Hepatocyte (in vitro differentiated cells): Measurements from ENCODE around the gene TFAM. TPM values are rescaled to one million over a fixed set of nuclear protein-coding genes. Genes with fewer than 3 reads are reported as not detected.

Experiments
- DNase-seq: peaks from one replicate; pipeline ENCODE4 v3.0.0-alpha.2; 2016; ENCODE audit warnings: low spot score
- H2AFZ ChIP-seq: fragments of 200-600 bp; sonication (generic); 2 replicates; pipeline ENCODE4 v1.6.0; 2016; ENCODE audit warnings: antibody characterized with exemption, mild to moderate bottlenecking
- H3K27ac ChIP-seq: fragments of 200-600 bp; sonication (generic); 2 replicates; pipeline ENCODE4 v1.5.1; 2016; ENCODE audit warnings: mild to moderate bottlenecking
- H3K27me3 ChIP-seq: fragments of 200-600 bp; sonication (generic); 2 replicates; pipeline ENCODE4 v1.6.1; 2016
- H3K36me3 ChIP-seq: fragments of 200-600 bp; sonication (generic); replicated peaks from 2 replicates; pipeline ENCODE4 v1.5.1; 2016; ENCODE audit warnings: low read depth; ENCODE audit not compliant: insufficient read depth
- H3K4me1 ChIP-seq: fragments of 200-600 bp; sonication (generic); 2 replicates; pipeline ENCODE4 v1.5.1; 2016; ENCODE audit warnings: mild to moderate bottlenecking, moderate library complexity; ENCODE audit not compliant: insufficient read depth
- H3K4me2 ChIP-seq: fragments of 200-600 bp; sonication (generic); 2 replicates; pipeline ENCODE4 v1.6.0; 2016
- H3K4me3 ChIP-seq: fragments of 200-600 bp; sonication (generic); 2 replicates; pipeline ENCODE4 v1.5.1; 2016; ENCODE audit warnings: mild to moderate bottlenecking
- H3K79me2 ChIP-seq: fragments of 200-600 bp; sonication (generic); 2 replicates; pipeline ENCODE4 v1.6.0; 2017; ENCODE audit warnings: mild to moderate bottlenecking
- H3K9me2 ChIP-seq: fragments of 200-600 bp; sonication (generic); replicated peaks from 2 replicates; pipeline ENCODE4 v1.6.0; 2017; ENCODE audit warnings: mild to moderate bottlenecking; ENCODE audit not compliant: insufficient read depth
- H3K9me3 ChIP-seq: fragments of 200-600 bp; sonication (generic); 2 replicates; pipeline ENCODE4 v1.5.1; 2016; ENCODE audit warnings: low read depth, mild to moderate bottlenecking
- H4K20me1 ChIP-seq: fragments of 200-600 bp; sonication (generic); 2 replicates; pipeline ENCODE4 v1.6.0; 2016; ENCODE audit warnings: mild to moderate bottlenecking; ENCODE audit not compliant: insufficient read depth, poor library complexity, severe bottlenecking
- CTCF ChIP-seq: fragments of 200-600 bp; sonication (generic); IDR thresholded peaks from 2 replicates; pipeline ENCODE4 v1.5.1; 2016; ENCODE audit warnings: antibody characterized with exemption, mild to moderate bottlenecking; ENCODE audit not compliant: poor library complexity
- EZH2 ChIP-seq: fragments of 200-600 bp; sonication (generic); IDR thresholded peaks from 2 replicates; pipeline ENCODE4 v1.6.1; 2016; ENCODE audit warnings: antibody characterized with exemption, mild to moderate bottlenecking, borderline replicate concordance
- EZH2phosphoT487 ChIP-seq: fragments of 200-600 bp; sonication (generic); IDR thresholded peaks from one replicate; pipeline ENCODE4 v1.6.1; 2018; ENCODE audit warnings: antibody characterized with exemption, mild to moderate bottlenecking, low read depth, moderate library complexity; ENCODE audit not compliant: unreplicated experiment, severe bottlenecking
- WGBS: methylation state at CpG from one replicate; pipeline ENCODE4 v1.1.6; 2016; ENCODE audit warnings: low lambda C conversion rate; ENCODE audit errors: missing lambda C conversion rate; 5-methylcytosine and 5-hydroxymethylcytosine counted together
- polyA plus RNA-seq: library from polyadenylated mRNA; unstranded; fragments of >200 nt; fragmentation: Nextera tagmentation; extraction: Ambion mirVana; gene quantifications from 2 replicates; pipeline ENCODE4 v1.2.1, GENCODE V29; 2016
- total RNA-seq: library from RNA; depleted of rRNA; stranded (reverse); fragments of >200 nt; gene quantifications from 2 replicates; pipeline ENCODE4 v1.2.3, GENCODE V29; 2014

Gene TFAM
- total and polyA plus RNA-seq, 2 experiments from 2014 or later, result 26.0 to 27.7 TPM

- H3K27ac ChIP-seq, result no peak overlapping the region
- no peaks in the 10 kb centered on the region for H3K27me3 ChIP-seq
- no peak overlapping the region for H2AFZ ChIP-seq
- no peak for TF ChIP-seq CTCF
- no peak for TF ChIP-seq EZH2phosphoT487
- no peak for TF ChIP-seq EZH2
- H3K9me2 ChIP-seq, result no peaks in the 10 kb centered on the region
- H3K79me2 ChIP-seq, result no peaks in the 10 kb centered on the region
- H3K4me3 ChIP-seq, result no peak overlapping the region
- no peaks in the 10 kb centered on the region for H3K36me3 ChIP-seq
- DNase-seq, result no peak
- H3K9me3 ChIP-seq, result no peaks in the 10 kb centered on the region
- WGBS, result 97% methylated on average over 31 of the region's 31 CpGs
- no peaks in the 10 kb centered on the region for H4K20me1 ChIP-seq
- H3K4me1 ChIP-seq, result peaks cover 5% of the 10 kb centered on the region
- H3K4me2 ChIP-seq, result no peak overlapping the region
These were observed 63.1 kb downstream of the TFAM start for GRCh38 chr10:58448121-58448935.

Other genes starting within 250 kb of the TFAM start
- 15.1 and 17.5 TPM in 2 replicates for gene IPMK, start 117.5 kb upstream of the TFAM start, total RNA-seq
- gene IPMK, start 117.5 kb upstream of the TFAM start, polyA plus RNA-seq, result 2.9 and 3.5 TPM in 2 replicates
- gene CISD1, start 116.2 kb upstream of the TFAM start, total RNA-seq, result 37.8 and 47.0 TPM in 2 replicates
- 94.4 and 95.9 TPM in 2 replicates for gene CISD1, start 116.2 kb upstream of the TFAM start, polyA plus RNA-seq
- 26.6 and 28.7 TPM in 2 replicates for gene UBE2D1, start 50.4 kb upstream of the TFAM start, total RNA-seq
- 19.2 and 22.1 TPM in 2 replicates for gene UBE2D1, start 50.4 kb upstream of the TFAM start, polyA plus RNA-seq
- 16.4 and 20.4 TPM in 2 replicates for gene BICC1, start 127.5 kb downstream of the TFAM start, total RNA-seq
- gene BICC1, start 127.5 kb downstream of the TFAM start, polyA plus RNA-seq, result 5.8 and 7.2 TPM in 2 replicates